Measurements from ENCODE around the gene DAAM1.

Gene DAAM1

DNA sequence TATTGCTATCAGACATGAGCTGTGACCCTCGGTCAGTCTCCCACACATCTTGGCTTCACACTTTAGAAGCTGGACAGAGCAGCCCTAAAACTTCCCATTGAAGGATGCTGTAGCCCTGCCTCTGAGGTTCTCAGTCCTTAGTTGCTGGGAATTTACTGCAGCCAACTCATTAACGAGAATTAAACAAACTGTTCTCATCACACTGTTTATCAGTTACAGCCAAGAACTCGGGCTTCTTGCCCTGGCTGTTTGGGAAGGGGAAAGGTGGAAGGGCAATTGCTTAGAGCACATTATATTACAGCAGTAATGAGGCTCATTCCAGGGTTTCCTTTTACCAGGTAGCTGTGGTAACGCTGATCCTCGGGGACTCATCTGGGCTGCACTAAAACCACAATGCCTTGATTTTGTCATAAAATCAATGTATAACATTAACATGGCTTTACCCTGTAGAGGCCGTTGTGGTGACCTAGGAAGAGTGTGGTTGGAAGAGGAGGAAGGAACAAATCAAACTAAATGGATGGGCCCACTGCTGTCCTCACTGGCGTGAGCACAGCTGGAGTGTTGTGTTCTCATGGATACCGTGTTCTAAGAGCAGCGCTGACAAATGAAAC, 189.6 kb downstream of the DAAM1 start:
- DNase-seq, result no peak

GRCh38 chr14:59389936-59390335, 201.5 kb downstream of the DAAM1 start:
- Histone ChIP-seq H4K20me1 (ENCODE audit: insufficient read depth, low read length) (no peaks in the 10 kb centered on the region), H3K9ac (ENCODE audit: low read depth, low read length) (no peak overlapping the region), H3K4me3 (ENCODE audit: low read depth in 1 of 2, low read length in 2 of 2) (no peak overlapping the region), H2AFZ (ENCODE audit: low read depth, low read length) (no peak overlapping the region), H3K27me3 (ENCODE audit: insufficient read depth, low read length, poor library complexity) (no peaks in the 10 kb centered on the region), H3K27ac (ENCODE audit: low read length) (no peak overlapping the region), H3K36me3 (ENCODE audit: insufficient read depth, low read length) (no peaks in the 10 kb centered on the region), H3K9me3 (ENCODE audit: insufficient read depth, low read length, severe bottlenecking) (no peaks in the 10 kb centered on the region), H3K4me2 (ENCODE audit: insufficient read depth, low read length) (no peak overlapping the region), H3K79me2 (ENCODE audit: insufficient read depth, low read length) (no peaks in the 10 kb centered on the region), H3K4me1 (ENCODE audit: insufficient read depth, low read length) (no peaks in the 10 kb centered on the region)
- DNase-seq (no peak), ATAC-seq (ENCODE audit: insufficient read depth, low read depth) (no peak)
- TF ChIP-seq EZH2 (IDR thresholded peaks at IDR 0.05; ENCODE audit: borderline replicate concordance, low read depth, low read length, severe bottlenecking), result no peak
- TF ChIP-seq CTCF (IDR thresholded peaks at IDR 0.05; ENCODE audit: borderline replicate concordance, extremely low read depth, low read length, poor library complexity, severe bottlenecking), result no peak

More for the DNA sequence above, 189.6 kb downstream of the DAAM1 start:
- Histone ChIP-seq H4K20me1 (ENCODE audit: insufficient read depth, low read length) (no peaks in the 10 kb centered on the region), H3K36me3 (ENCODE audit: insufficient read depth, low read length) (no peaks in the 10 kb centered on the region), H2AFZ (ENCODE audit: low read depth, low read length) (no peak overlapping the region), H3K79me2 (ENCODE audit: insufficient read depth, low read length) (no peaks in the 10 kb centered on the region), H3K27me3 (ENCODE audit: insufficient read depth, low read length, poor library complexity) (no peaks in the 10 kb centered on the region), H3K27ac (ENCODE audit: low read length) (no peak overlapping the region), H3K4me3 (ENCODE audit: low read depth in 1 of 2, low read length in 2 of 2) (no peak overlapping the region), H3K4me1 (ENCODE audit: insufficient read depth, low read length) (no peaks in the 10 kb centered on the region), H3K9ac (ENCODE audit: low read depth, low read length) (no peak overlapping the region), H3K9me3 (ENCODE audit: insufficient read depth, low read length, severe bottlenecking) (no peaks in the 10 kb centered on the region), H3K4me2 (ENCODE audit: insufficient read depth, low read length) (no peak overlapping the region)
- no peak for TF ChIP-seq EZH2 (IDR thresholded peaks at IDR 0.05; ENCODE audit: borderline replicate concordance, low read depth, low read length, severe bottlenecking)
- TF ChIP-seq CTCF (IDR thresholded peaks at IDR 0.05; ENCODE audit: borderline replicate concordance, extremely low read depth, low read length, poor library complexity, severe bottlenecking), result no peak
- ATAC-seq (ENCODE audit: insufficient read depth, low read depth), result no peak

DNA sequence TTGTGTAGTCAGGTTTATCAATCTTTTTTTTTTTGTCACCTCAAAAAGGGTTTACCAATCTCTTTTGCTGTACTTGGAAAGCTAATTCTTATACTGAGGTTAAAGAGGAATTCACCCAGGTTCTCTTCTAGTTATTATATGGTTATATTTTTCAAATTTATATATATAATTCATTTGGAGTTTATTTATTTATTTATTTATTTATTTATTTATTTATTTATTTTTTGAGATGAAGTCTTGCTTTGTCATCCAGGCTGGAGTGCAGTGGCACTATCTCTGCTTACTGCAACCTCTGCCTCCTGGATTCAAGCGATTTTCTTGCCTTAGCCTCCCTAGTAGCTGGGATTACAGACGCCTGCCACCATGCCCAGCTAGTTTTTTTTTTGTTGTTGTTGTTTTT, 202.9 kb downstream of the DAAM1 start:
- Histone ChIP-seq H3K27ac (ENCODE audit: low read length) (no peak overlapping the region), H3K27me3 (ENCODE audit: insufficient read depth, low read length, poor library complexity) (no peaks in the 10 kb centered on the region), H3K9me3 (ENCODE audit: insufficient read depth, low read length, severe bottlenecking) (no peaks in the 10 kb centered on the region), H3K9ac (ENCODE audit: low read depth, low read length) (no peak overlapping the region), H2AFZ (ENCODE audit: low read depth, low read length) (no peak overlapping the region), H3K4me3 (ENCODE audit: low read depth in 1 of 2, low read length in 2 of 2) (no peak overlapping the region), H3K79me2 (ENCODE audit: insufficient read depth, low read length) (no peaks in the 10 kb centered on the region), H4K20me1 (ENCODE audit: insufficient read depth, low read length) (no peaks in the 10 kb centered on the region), H3K36me3 (ENCODE audit: insufficient read depth, low read length) (no peaks in the 10 kb centered on the region), H3K4me2 (ENCODE audit: insufficient read depth, low read length) (no peak overlapping the region), H3K4me1 (ENCODE audit: insufficient read depth, low read length) (no peaks in the 10 kb centered on the region)
- ATAC-seq (ENCODE audit: insufficient read depth, low read depth) (no peak), DNase-seq (no peak)
- TF ChIP-seq EZH2 (IDR thresholded peaks at IDR 0.05; ENCODE audit: borderline replicate concordance, low read depth, low read length, severe bottlenecking) (no peak), CTCF (IDR thresholded peaks at IDR 0.05; ENCODE audit: borderline replicate concordance, extremely low read depth, low read length, poor library complexity, severe bottlenecking) (no peak)
